ENCODE results near the gene LRBA.

LRBA gene

DNA sequence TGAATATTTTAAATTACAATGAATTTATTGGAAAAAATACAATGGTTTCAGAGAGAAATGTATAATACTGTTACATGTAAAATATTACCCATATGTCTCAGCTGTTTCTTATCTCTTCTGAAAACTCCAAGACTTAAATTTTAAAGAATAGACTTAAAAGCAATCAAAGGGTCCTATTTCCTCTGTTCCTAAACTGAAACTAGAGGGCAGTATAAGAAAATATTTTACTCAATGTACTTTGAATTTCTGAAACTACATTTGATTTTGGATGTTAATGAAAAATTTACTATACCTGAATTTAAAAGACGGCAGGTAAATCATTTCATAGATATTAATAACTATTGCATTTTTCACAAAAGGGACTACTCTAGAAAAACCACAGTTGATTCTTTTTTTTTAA lies 200.2 kb downstream of the LRBA start:
- Histone ChIP-seq H3K9ac (ENCODE audit: low read length) (no peak overlapping the region), H3K27ac (ENCODE audit: low read depth, low read length, poor library complexity, severe bottlenecking) (no peak overlapping the region), H3K9me2 (ENCODE audit: low read depth, low read length) (no peaks in the 10 kb centered on the region), H3K4me2 (ENCODE audit: low read length) (no peak overlapping the region), H4K20me1 (ENCODE audit: insufficient read depth, low read length) (no peaks in the 10 kb centered on the region), H3K79me2 (ENCODE audit: insufficient read depth, low read length) (no peaks in the 10 kb centered on the region), H2AFZ (ENCODE audit: low read length) (no peak overlapping the region), H3K4me1 (ENCODE audit: insufficient read depth, low read length, severe bottlenecking) (no peaks in the 10 kb centered on the region), H3K36me3 (ENCODE audit: insufficient read depth, low read length) (peaks cover 23% of the 10 kb centered on the region), H3K9me3 (ENCODE audit: low read length) (0 out of 2 replicates have a peak, but pooled peaks cover 3% of the 10 kb centered on the region), H3K27me3 (ENCODE audit: insufficient read depth, low read length) (no peaks in the 10 kb centered on the region), H3K4me3 (ENCODE audit: low read depth, low read length, poor library complexity, severe bottlenecking) (no peak overlapping the region), H3F3A (ENCODE audit: insufficient read depth, low read length) (no peaks in the 10 kb centered on the region)
- TF ChIP-seq EZH2 (IDR thresholded peaks at IDR 0.05; ENCODE audit: borderline replicate concordance, low read length): no peak
- TF ChIP-seq, protein P1, sequence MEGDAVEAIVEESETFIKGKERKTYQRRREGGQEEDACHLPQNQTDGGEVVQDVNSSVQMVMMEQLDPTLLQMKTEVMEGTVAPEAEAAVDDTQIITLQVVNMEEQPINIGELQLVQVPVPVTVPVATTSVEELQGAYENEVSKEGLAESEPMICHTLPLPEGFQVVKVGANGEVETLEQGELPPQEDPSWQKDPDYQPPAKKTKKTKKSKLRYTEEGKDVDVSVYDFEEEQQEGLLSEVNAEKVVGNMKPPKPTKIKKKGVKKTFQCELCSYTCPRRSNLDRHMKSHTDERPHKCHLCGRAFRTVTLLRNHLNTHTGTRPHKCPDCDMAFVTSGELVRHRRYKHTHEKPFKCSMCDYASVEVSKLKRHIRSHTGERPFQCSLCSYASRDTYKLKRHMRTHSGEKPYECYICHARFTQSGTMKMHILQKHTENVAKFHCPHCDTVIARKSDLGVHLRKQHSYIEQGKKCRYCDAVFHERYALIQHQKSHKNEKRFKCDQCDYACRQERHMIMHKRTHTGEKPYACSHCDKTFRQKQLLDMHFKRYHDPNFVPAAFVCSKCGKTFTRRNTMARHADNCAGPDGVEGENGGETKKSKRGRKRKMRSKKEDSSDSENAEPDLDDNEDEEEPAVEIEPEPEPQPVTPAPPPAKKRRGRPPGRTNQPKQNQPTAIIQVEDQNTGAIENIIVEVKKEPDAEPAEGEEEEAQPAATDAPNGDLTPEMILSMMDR (IDR thresholded peaks at IDR 0.05; ENCODE audit: low read length): peak; percentile 14; the same call in 1 of the 2 replicates

DNA sequence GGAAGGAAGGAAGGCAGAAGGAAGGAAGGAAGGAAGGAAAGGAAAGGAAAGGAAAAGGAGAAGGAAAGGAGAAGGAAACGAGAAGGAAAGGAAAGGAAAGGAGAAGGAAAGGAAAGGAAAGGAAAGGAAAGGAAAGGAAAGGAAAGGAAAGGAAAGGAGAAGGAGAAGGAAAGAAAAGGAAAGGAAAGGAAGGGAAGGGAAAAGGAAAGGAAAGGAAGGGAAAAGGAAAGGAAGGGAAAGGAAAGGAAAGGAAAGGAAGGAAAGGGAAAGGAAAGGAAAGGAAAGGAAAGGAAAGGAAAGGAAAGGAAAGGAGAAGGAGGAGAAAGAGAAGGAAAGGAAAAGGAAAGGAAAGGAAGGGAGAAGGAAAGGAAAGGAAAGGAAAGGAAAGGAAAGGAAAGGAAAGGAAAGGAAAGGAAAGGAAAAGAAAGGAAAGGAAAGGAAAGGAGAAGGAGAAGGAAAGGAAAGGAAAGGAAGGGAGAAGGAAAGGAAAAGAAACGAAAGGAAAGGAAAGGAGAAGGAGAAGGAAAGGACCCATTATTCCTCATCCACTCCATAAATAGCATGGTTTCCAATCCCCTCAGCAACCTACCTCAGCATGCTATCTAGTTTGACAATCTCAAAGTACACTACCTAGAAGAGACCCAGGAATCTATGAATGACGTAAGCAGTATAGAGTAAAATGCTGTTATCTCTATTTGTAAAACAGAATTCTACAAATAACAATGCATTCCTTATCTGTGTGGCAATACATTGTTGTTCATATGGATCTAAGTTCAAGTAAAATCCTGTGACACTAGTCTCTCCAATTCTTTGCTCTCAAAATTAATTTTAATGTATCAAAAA lies 209.7 kb downstream of the LRBA start:
- no peak overlapping the region for H3K4me2 ChIP-seq (ENCODE audit: low read length)
- H4K20me1 ChIP-seq (ENCODE audit: insufficient read depth, low read length): no peaks in the 10 kb centered on the region
- no peak overlapping the region for H3K4me3 ChIP-seq (ENCODE audit: low read depth, low read length, poor library complexity, severe bottlenecking)
- H3K4me1 ChIP-seq (ENCODE audit: insufficient read depth, low read length, severe bottlenecking): no peaks in the 10 kb centered on the region
- no peak overlapping the region for H3K9ac ChIP-seq (ENCODE audit: low read length)
- TF ChIP-seq EZH2 (IDR thresholded peaks at IDR 0.05; ENCODE audit: borderline replicate concordance, low read length): no peak
- TF ChIP-seq, protein P1 (IDR thresholded peaks at IDR 0.05; ENCODE audit: low read length): no peak
- no peaks in the 10 kb centered on the region for H3K9me3 ChIP-seq (ENCODE audit: low read length)
- H3K79me2 ChIP-seq (ENCODE audit: insufficient read depth, low read length): no peaks in the 10 kb centered on the region
- H3K36me3 ChIP-seq (ENCODE audit: insufficient read depth, low read length): no peaks in the 10 kb centered on the region
- H3K27me3 ChIP-seq (ENCODE audit: insufficient read depth, low read length): no peaks in the 10 kb centered on the region
- no peak overlapping the region for H3K27ac ChIP-seq (ENCODE audit: low read depth, low read length, poor library complexity, severe bottlenecking)
- no peaks in the 10 kb centered on the region for H3K9me2 ChIP-seq (ENCODE audit: low read depth, low read length)
- no peak overlapping the region for H2AFZ ChIP-seq (ENCODE audit: low read length)
- H3F3A ChIP-seq (ENCODE audit: insufficient read depth, low read length): no peaks in the 10 kb centered on the region

DNA sequence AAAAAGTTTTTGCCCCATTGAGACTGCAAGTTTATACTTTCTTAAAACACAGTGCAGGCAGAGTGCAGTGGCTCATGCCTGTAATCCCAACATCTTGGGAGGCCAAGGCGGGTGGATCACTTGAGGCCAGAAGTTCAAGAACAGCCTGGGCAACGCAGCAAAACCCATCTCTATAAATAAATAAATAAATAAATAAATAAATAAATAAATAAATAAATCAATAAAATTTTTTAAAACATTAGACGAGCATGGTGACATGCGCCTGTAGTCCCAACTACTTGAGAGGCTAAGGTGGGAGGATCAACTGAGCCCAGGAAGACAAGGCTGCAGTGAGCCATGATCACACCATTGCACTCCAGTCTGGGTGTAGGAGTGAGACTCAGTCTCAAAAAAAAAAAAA lies 213.3 kb downstream of the LRBA start:
- Histone ChIP-seq H3K27ac (ENCODE audit: low read depth, low read length, poor library complexity, severe bottlenecking) (no peak overlapping the region), H3F3A (ENCODE audit: insufficient read depth, low read length) (no peaks in the 10 kb centered on the region), H2AFZ (ENCODE audit: low read length) (no peak overlapping the region), H3K4me2 (ENCODE audit: low read length) (no peak overlapping the region), H3K4me1 (ENCODE audit: insufficient read depth, low read length, severe bottlenecking) (no peaks in the 10 kb centered on the region), H4K20me1 (ENCODE audit: insufficient read depth, low read length) (no peaks in the 10 kb centered on the region), H3K36me3 (ENCODE audit: insufficient read depth, low read length) (0 out of 2 replicates have a peak, but pooled peaks cover 3% of the 10 kb centered on the region), H3K9me2 (ENCODE audit: low read depth, low read length) (no peaks in the 10 kb centered on the region), H3K27me3 (ENCODE audit: insufficient read depth, low read length) (no peaks in the 10 kb centered on the region), H3K4me3 (ENCODE audit: low read depth, low read length, poor library complexity, severe bottlenecking) (no peak overlapping the region), H3K9me3 (ENCODE audit: low read length) (no peaks in the 10 kb centered on the region), H3K9ac (ENCODE audit: low read length) (no peak overlapping the region), H3K79me2 (ENCODE audit: insufficient read depth, low read length) (no peaks in the 10 kb centered on the region)
- TF ChIP-seq EZH2 (IDR thresholded peaks at IDR 0.05; ENCODE audit: borderline replicate concordance, low read length): no peak
- TF ChIP-seq, protein P1 (IDR thresholded peaks at IDR 0.05; ENCODE audit: low read length): no peak

Measured in OCI-LY1 (cell line).